IMR-90 (cell line): Measurements from ENCODE around the gene CORO1C.

Experiments
- POLR2A ChIP-seq: IDR thresholded peaks from 2 replicates; pipeline ENCODE4 v1.6.1; 2012; ENCODE audit warnings: mild to moderate bottlenecking, low read depth, low read length
- TF ChIP-seq, protein P1 (sequence below): conservative IDR thresholded peaks from 2 replicates; pipeline ENCODE4 v1.5.1; 2012; ENCODE audit warnings: mild to moderate bottlenecking, low read depth, low read length, improper control_type of control experiment

DNA sequence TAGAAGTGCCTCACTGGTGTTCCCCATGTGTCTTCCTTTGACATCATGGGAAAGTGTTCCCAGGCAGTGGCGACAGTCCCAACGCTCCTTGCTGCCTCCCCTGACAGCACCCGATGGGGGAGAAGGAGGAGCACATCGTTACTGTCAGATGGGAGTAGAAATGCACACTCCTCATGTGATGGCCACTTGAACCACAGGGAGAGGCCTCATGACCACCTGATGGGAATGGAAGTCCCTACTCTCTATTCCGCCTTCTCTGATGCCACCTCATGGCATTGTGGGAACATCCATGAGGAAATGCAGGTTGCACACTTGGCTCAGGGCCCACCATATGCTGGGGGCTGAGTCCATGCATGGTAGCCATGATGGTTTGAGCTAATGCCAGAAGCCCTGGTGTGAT, 14.3 kb upstream of the CORO1C start:
- no peak for TF ChIP-seq POLR2A
- TF ChIP-seq, protein P1, sequence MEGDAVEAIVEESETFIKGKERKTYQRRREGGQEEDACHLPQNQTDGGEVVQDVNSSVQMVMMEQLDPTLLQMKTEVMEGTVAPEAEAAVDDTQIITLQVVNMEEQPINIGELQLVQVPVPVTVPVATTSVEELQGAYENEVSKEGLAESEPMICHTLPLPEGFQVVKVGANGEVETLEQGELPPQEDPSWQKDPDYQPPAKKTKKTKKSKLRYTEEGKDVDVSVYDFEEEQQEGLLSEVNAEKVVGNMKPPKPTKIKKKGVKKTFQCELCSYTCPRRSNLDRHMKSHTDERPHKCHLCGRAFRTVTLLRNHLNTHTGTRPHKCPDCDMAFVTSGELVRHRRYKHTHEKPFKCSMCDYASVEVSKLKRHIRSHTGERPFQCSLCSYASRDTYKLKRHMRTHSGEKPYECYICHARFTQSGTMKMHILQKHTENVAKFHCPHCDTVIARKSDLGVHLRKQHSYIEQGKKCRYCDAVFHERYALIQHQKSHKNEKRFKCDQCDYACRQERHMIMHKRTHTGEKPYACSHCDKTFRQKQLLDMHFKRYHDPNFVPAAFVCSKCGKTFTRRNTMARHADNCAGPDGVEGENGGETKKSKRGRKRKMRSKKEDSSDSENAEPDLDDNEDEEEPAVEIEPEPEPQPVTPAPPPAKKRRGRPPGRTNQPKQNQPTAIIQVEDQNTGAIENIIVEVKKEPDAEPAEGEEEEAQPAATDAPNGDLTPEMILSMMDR: no peak
